Skeletal muscle tissue (tissue), 4 donors: Measurements from ENCODE around the gene CDH23. TPM values are rescaled to one million over a fixed set of nuclear protein-coding genes. Genes with fewer than 3 reads are reported as not detected.

Source experiments
- H3K27ac ChIP-seq: one replicate; pipeline ENCODE4 v1.7.0; 2013; ENCODE audit warnings: mild to moderate bottlenecking, low read depth, low read length, inconsistent platforms
- H3K27me3 ChIP-seq, 3 donors: one replicate each; pipeline ENCODE4 v1.7.0; 2013; ENCODE audit warnings: low read length in 3 of 3; ENCODE audit not compliant: control insufficient read depth in 3 of 3, insufficient read depth in 3 of 3
- H3K36me3 ChIP-seq, 3 donors: one replicate each; pipeline ENCODE4 v1.7.0; 2013; ENCODE audit warnings: low read length in 3 of 3; ENCODE audit not compliant: control insufficient read depth in 3 of 3, insufficient read depth in 3 of 3
- H3K4me1 ChIP-seq, 3 donors: one replicate each; pipeline ENCODE4 v1.7.0; 2013; ENCODE audit warnings: low read length in 3 of 3, mild to moderate bottlenecking in 3 of 3; ENCODE audit not compliant: control insufficient read depth in 3 of 3, insufficient read depth in 3 of 3
- H3K4me3 ChIP-seq, 3 donors: one replicate each; pipeline ENCODE4 v1.7.0; 2013; ENCODE audit warnings: low read length in 3 of 3
- H3K9ac ChIP-seq, 3 donors: one replicate each; pipeline ENCODE4 v1.7.0; 2013; ENCODE audit warnings: low read length in 3 of 3, mild to moderate bottlenecking in 3 of 3, moderate library complexity in 2 of 3, low read depth in 1 of 3
- H3K9me3 ChIP-seq, 3 donors: one replicate each; pipeline ENCODE4 v1.7.0; 2013; ENCODE audit warnings: low read length in 3 of 3; ENCODE audit not compliant: control insufficient read depth in 3 of 3
- total RNA-seq: library from RNA; depleted of rRNA; stranded (reverse); fragments of >200 nt; gene quantifications from one replicate; pipeline ENCODE4 v1.2.3, GENCODE V29; 2014
- donor health status: Osteomylitis.

CDH23 gene
- total RNA-seq, 1 donor from 2014 or later: 3.7 TPM

- no peak overlapping the region for H3K9ac ChIP-seq
- no peak overlapping the region for H3K4me3 ChIP-seq
- H3K36me3 ChIP-seq: no peaks in the 10 kb centered on the region
- peaks cover 2 to 4% (median 3%) of the 10 kb centered on the region in 3 donors for H3K9me3 ChIP-seq
- H3K27me3 ChIP-seq: no peaks in the 10 kb centered on the region
- no peaks in the 10 kb centered on the region for H3K4me1 ChIP-seq
- H3K27ac ChIP-seq: no peak overlapping the region
Measured at GRCh38 chr10:71409516-71410104, 12.9 kb downstream of the CDH23 start.

GRCh38 chr10:71413581-71413980 lies 16.9 kb downstream of the CDH23 start:
- H3K9me3 ChIP-seq: peaks cover 2 to 4% (median 3%) of the 10 kb centered on the region in 3 donors
- H3K27me3 ChIP-seq: no peaks in the 10 kb centered on the region
- no peak overlapping the region for H3K4me3 ChIP-seq
- H3K27ac ChIP-seq: no peak overlapping the region
- H3K9ac ChIP-seq: no peak overlapping the region
- no peaks in the 10 kb centered on the region for H3K36me3 ChIP-seq
- no peaks in the 10 kb centered on the region for H3K4me1 ChIP-seq

GRCh38 chr10:71414359-71414758 lies 17.6 kb downstream of the CDH23 start:
- no peaks in the 10 kb centered on the region for H3K36me3 ChIP-seq
- peaks cover 2 to 4% (median 3%) of the 10 kb centered on the region in 3 donors for H3K9me3 ChIP-seq
- no peaks in the 10 kb centered on the region for H3K27me3 ChIP-seq
- H3K27ac ChIP-seq: no peak overlapping the region
- no peaks in the 10 kb centered on the region for H3K4me1 ChIP-seq
- no peak overlapping the region for H3K9ac ChIP-seq
- H3K4me3 ChIP-seq: no peak overlapping the region

- Histone ChIP-seq H3K4me1 (no peaks in the 10 kb centered on the region), H3K27me3 (peaks cover 0 to 4% (median 4%) of the 10 kb centered on the region in 3 donors), H3K9ac (no peak overlapping the region), H3K9me3 (no peaks in the 10 kb centered on the region), H3K4me3 (no peak overlapping the region), H3K27ac (no peak overlapping the region), H3K36me3 (no peaks in the 10 kb centered on the region)
Measured at GRCh38 chr10:71419002-71419540, 22.4 kb downstream of the CDH23 start.

GRCh38 chr10:71419750-71420149 lies 23.0 kb downstream of the CDH23 start:
- Histone ChIP-seq H3K27me3 (peaks cover 0 to 5% (median 4%) of the 10 kb centered on the region in 3 donors), H3K36me3 (no peaks in the 10 kb centered on the region), H3K4me1 (no peaks in the 10 kb centered on the region), H3K9me3 (no peaks in the 10 kb centered on the region), H3K27ac (no peak overlapping the region), H3K9ac (no peak overlapping the region), H3K4me3 (no peak overlapping the region)

GRCh38 chr10:71421075-71421434 lies 24.3 kb downstream of the CDH23 start:
- Histone ChIP-seq H3K36me3 (no peaks in the 10 kb centered on the region), H3K27me3 (peaks cover 0 to 5% (median 4%) of the 10 kb centered on the region in 3 donors), H3K4me1 (no peaks in the 10 kb centered on the region), H3K9ac (no peak overlapping the region), H3K9me3 (no peaks in the 10 kb centered on the region), H3K4me3 (no peak overlapping the region), H3K27ac (no peak overlapping the region)

- no peak overlapping the region for H3K4me3 ChIP-seq
- no peak overlapping the region for H3K9ac ChIP-seq
- H3K4me1 ChIP-seq: no peaks in the 10 kb centered on the region
- H3K27ac ChIP-seq: no peak overlapping the region
- no peaks in the 10 kb centered on the region for H3K36me3 ChIP-seq
- H3K27me3 ChIP-seq: peaks cover 0 to 5% (median 4%) of the 10 kb centered on the region in 3 donors
- no peaks in the 10 kb centered on the region for H3K9me3 ChIP-seq
Measured at GRCh38 chr10:71423250-71423649, 26.5 kb downstream of the CDH23 start.

- Histone ChIP-seq H3K4me3 (no peak overlapping the region), H3K27ac (no peak overlapping the region), H3K27me3 (peaks cover 0 to 5% (median 4%) of the 10 kb centered on the region in 3 donors), H3K9ac (no peak overlapping the region), H3K9me3 (no peaks in the 10 kb centered on the region), H3K36me3 (no peaks in the 10 kb centered on the region), H3K4me1 (no peaks in the 10 kb centered on the region)
Measured at GRCh38 chr10:71423901-71424300, 27.2 kb downstream of the CDH23 start.

GRCh38 chr10:71424496-71425194 lies 27.9 kb downstream of the CDH23 start:
- Histone ChIP-seq H3K4me3 (no peak overlapping the region), H3K27me3 (peaks cover 0 to 8% (median 4%) of the 10 kb centered on the region in 3 donors), H3K9me3 (no peaks in the 10 kb centered on the region), H3K4me1 (no peaks in the 10 kb centered on the region), H3K9ac (no peak overlapping the region), H3K36me3 (no peaks in the 10 kb centered on the region), H3K27ac (no peak overlapping the region)

GRCh38 chr10:71426058-71426605 lies 29.4 kb downstream of the CDH23 start:
- H3K27me3 ChIP-seq: peaks cover 0 to 8% (median 8%) of the 10 kb centered on the region in 3 donors
- no peaks in the 10 kb centered on the region for H3K4me1 ChIP-seq
- no peaks in the 10 kb centered on the region for H3K9me3 ChIP-seq
- no peak overlapping the region for H3K4me3 ChIP-seq
- H3K9ac ChIP-seq: no peak overlapping the region
- H3K27ac ChIP-seq: no peak overlapping the region
- H3K36me3 ChIP-seq: no peaks in the 10 kb centered on the region
